Measurements from ENCODE around the gene TANGO6.
A peak's percentile ranks its signal among the peaks of the same experiment; 100 is the strongest.
"Not testable (repeated sequence)": the region's sequence is repeated elsewhere in the genome, so short reads cannot be mapped to it uniquely, and the experiment has no call there.

Gene TANGO6

GRCh38 chr16:69116256-69116875 is 273.0 kb downstream of the TANGO6 start:
- TF ChIP-seq CTCF (conservative IDR thresholded peaks at IDR 0.05; ENCODE audit: low read length), result no peak
- DNase-seq (ENCODE audit: low read depth), result no peak
- no peak overlapping the region for H3K4me3 ChIP-seq (ENCODE audit: low read length)

GRCh38 chr16:69116906-69117305 is 273.6 kb downstream of the TANGO6 start:
- DNase-seq (ENCODE audit: low read depth), result no peak
- TF ChIP-seq CTCF (conservative IDR thresholded peaks at IDR 0.05; ENCODE audit: low read length), result no peak
- no peak overlapping the region for H3K4me3 ChIP-seq (ENCODE audit: low read length)

GRCh38 chr16:69118468-69118867 is 275.1 kb downstream of the TANGO6 start:
- H3K4me3 ChIP-seq (ENCODE audit: low read length), result no peak overlapping the region
- no peak for DNase-seq (ENCODE audit: low read depth)
- TF ChIP-seq CTCF (conservative IDR thresholded peaks at IDR 0.05; ENCODE audit: low read length), result no peak

GRCh38 chr16:69118994-69119393 is 275.7 kb downstream of the TANGO6 start:
- no peak for TF ChIP-seq CTCF (conservative IDR thresholded peaks at IDR 0.05; ENCODE audit: low read length)
- DNase-seq (ENCODE audit: low read depth), result no peak
- H3K4me3 ChIP-seq (ENCODE audit: low read length), result no peak overlapping the region

GRCh38 chr16:69119536-69119935 is 276.2 kb downstream of the TANGO6 start:
- no peak for TF ChIP-seq CTCF (conservative IDR thresholded peaks at IDR 0.05; ENCODE audit: low read length)
- H3K4me3 ChIP-seq (ENCODE audit: low read length), result no peak overlapping the region

GRCh38 chr16:69120096-69120664 is 276.8 kb downstream of the TANGO6 start:
- DNase-seq (ENCODE audit: low read depth), result no peak
- no peak for TF ChIP-seq CTCF (conservative IDR thresholded peaks at IDR 0.05; ENCODE audit: low read length)
- H3K4me3 ChIP-seq (ENCODE audit: low read length), result no peak overlapping the region

More at GRCh38 chr16:69119536-69119935, 276.2 kb downstream of the TANGO6 start:
- DNase-seq (ENCODE audit: low read depth), result no peak

- peak; percentile 72 for DNase-seq (ENCODE audit: low read depth)
- no peak overlapping the region for H3K4me3 ChIP-seq (ENCODE audit: low read length)
- TF ChIP-seq CTCF (conservative IDR thresholded peaks at IDR 0.05; ENCODE audit: low read length), result peak; percentile 74
These were observed 280.6 kb downstream of the TANGO6 start for GRCh38 chr16:69123910-69124309.

- H3K4me3 ChIP-seq (ENCODE audit: low read length); DNase-seq (ENCODE audit: low read depth): not testable (repeated sequence)
These were observed 281.1 kb downstream of the TANGO6 start for GRCh38 chr16:69124406-69124805.

- H3K4me3 ChIP-seq (ENCODE audit: low read length); DNase-seq (ENCODE audit: low read depth): not testable (repeated sequence)
These were observed 281.6 kb downstream of the TANGO6 start for GRCh38 chr16:69124961-69125360.
